ENCODE results near the gene ART3.
A peak's percentile ranks its signal among the peaks of the same experiment; 100 is the strongest.

Gene ART3

GRCh38 chr4:76072760-76073159 lies 1.7 kb upstream of the ART3 start:
- DNase-seq, result no peak

DNA sequence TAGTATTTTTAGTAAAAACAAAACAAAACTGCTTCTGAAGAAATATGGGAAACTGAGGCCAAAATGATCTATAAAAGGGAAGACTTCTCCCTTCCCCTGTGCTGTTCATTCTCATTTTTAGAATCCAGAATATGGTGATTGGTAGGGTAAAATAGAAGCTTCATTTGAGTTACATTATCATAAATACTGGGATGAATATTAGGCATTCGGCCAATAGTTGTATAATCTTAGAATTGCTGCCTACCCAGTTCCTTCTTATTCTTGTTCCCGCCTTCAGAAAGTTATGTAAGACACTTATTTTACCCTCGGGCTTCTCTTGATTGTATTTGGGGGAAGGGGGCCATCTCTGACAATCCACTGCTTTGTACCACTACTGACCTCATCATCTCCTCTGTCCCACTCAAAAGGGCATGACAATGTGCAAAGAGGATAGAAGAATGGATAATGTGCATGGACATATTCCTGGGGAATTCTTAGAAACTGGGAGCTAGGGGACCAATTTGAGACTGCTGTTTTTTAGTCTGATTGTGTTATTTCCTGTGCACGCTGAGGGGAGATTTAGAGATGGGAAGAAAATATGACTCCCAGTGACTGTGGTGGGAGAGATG lies 588 bp downstream of the ART3 start:
- DNase-seq, result no peak

GRCh38 chr4:76078033-76078613 lies 3.6 kb downstream of the ART3 start:
- no peak for DNase-seq

DNA sequence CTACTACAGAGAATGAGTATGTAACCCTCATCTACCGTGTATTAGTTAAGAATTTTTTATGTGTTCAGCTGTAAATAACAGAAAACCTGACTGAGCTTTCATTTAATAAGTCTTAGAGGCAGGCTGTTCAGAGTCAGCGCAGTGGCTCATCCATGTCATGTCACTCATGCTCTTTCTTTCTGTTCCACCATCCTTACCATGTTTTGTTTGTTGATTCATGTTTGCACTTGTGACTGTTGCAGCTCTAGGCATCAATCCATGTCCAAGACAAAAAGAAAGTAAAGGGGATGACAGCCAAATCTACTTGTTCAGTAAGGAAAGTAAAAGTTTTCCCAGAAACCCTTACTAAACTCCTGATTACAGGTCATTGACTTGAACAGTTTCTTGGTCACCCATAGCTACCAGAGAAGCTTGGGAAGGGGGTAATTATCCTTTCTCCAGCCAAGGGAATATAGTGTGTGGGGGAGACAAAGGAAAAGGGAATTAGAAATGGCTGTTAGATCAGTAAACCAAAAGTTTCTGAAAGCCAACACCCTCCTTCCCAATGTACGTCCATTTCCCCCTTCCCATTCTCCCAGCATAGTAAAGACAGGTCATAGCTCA lies 9.0 kb downstream of the ART3 start:
- no peak for DNase-seq

DNA sequence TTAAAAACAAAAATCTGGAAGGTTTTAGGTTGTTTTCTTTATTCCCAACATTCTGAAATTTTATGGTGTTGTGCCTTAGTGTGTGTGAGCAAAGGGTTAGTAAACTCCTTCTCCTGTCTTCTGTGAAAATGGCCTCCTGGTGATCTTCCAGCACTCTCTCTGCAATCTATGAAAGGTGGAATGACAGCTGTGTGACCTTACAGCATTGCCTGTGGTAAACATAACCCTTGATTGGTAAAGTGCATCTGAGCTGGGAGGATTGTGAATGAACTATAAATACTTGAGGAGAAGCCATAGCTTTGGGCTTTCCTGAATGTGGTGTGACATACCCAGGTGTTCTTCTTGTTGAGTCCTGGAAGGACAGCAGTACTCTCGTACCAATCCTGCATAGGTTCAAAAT lies 10.0 kb downstream of the ART3 start:
- DNase-seq, result no peak

DNA sequence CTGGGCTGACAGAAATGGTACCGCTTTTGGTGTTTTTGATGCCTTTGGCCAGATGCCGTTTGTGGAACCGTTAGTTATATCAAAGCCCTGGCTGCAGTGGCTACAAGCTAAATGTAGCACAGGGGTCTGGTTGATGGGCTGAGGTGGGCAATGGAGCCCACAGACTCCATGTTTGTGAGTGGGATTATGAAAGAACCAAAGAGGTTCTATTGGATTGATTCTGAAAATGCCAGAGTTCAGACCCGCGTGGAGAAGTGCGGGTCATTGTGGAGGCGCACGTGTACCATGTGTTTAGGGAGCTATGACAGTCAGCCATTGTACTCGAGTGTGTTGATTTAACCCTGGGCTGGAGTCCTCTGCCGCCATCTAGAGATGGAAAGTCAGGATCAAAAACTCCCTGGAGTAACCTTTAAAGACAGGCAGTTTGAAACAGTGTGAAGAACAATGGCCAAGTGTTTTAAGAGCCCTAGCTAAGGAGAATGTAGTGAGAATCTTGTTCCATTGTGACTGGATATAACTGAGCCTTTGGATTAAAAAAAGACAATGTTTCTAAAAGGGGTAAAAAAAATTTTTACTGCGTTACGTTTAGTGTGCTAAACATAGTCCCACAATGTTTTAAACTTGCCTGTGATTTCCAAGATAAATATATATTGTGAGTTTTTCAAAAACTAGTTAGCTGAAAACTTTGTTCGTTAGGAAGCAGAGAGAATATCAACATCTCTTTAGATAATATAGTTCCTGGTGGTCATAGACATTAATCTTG lies 12.7 kb downstream of the ART3 start:
- peak in 1 of 2 donors; percentile 3 for DNase-seq

GRCh38 chr4:76088719-76089118 lies 14.2 kb downstream of the ART3 start:
- no peak for DNase-seq

DNA sequence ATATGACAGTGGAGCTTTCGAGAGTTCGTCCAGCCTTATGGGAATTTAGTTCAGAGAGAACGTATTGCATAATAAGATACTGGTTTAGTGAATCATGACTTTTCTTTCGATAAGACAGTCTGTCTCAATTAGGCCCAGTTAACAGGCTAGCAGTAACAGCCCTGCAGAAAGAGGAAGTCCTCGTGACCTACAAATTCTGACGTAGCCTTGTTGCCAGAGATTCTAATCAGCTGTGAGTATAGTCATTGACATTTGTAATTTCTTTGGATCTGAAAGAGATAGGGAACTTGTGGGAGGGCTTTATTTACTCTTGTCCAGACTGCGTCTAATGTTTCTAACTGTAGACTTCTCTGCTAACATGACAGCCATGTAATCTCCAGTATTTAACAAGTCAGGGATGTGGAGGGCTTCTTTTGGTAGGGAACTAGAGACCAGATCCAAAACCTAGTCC lies 15.8 kb downstream of the ART3 start:
- DNase-seq, result peak; percentile 41 to 72

- DNase-seq, result no peak
These were observed 16.5 kb downstream of the ART3 start for GRCh38 chr4:76091052-76091451.

- DNase-seq, result no peak
These were observed 21.1 kb downstream of the ART3 start for GRCh38 chr4:76095568-76095967.

DNA sequence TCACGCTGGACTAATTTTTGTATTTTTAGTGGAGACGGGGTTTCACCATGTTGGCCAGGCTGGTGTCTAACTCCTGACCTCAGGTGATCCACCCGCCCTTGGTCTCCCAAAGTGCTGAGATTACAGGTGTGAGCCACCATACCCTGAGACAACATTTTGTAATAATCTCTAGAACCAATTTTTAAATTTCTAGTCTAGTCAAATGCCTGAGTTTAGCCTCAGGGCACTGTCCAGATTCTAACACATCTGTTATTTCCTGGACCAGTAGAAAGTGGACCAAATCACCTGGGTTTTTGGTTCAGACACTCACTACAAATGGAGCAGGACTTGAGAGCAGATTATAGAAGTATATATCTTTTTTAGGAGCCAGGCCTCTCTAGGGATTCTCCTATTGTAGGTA lies 21.6 kb downstream of the ART3 start:
- no peak for DNase-seq

DNA sequence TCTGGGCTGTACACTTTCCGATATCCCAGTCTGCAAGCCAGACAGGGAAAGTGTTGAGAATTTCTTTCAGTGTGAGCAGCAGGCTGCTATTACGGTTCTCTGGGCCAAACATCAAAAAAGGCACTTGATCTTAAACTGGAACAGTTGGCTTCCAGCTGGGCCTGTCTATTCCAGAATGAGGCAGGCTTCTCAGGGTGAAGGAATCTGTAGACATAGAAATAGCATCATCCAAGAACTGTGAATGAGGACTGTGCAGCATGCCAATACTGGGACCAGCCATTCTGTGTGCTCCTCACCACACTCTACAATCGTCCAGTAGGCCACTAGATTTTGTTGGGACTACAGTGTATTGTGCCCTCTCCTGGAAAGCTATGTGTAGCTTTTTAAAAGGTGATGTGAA lies 31.1 kb downstream of the ART3 start:
- DNase-seq, result no peak

DNA sequence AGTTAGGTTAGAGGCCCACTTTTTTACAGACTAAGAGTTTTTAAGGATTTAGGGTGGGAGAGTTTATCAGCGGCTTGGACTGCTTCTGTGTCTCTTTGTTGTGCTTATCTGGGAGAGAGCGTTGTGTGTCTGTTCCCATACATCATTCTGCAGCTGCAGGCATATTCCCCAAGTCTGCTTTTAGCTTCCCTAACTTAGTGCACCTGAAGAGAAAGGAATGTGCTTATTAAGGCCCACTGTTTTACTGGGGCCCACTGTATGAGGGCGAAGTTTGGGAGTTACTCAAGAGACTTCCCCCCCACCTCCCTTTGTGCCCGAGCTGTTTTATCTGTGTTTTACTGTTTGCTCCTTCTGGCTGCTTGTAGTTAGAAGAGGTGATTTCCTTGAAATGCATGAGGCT lies 31.9 kb downstream of the ART3 start:
- no peak for DNase-seq

DNA sequence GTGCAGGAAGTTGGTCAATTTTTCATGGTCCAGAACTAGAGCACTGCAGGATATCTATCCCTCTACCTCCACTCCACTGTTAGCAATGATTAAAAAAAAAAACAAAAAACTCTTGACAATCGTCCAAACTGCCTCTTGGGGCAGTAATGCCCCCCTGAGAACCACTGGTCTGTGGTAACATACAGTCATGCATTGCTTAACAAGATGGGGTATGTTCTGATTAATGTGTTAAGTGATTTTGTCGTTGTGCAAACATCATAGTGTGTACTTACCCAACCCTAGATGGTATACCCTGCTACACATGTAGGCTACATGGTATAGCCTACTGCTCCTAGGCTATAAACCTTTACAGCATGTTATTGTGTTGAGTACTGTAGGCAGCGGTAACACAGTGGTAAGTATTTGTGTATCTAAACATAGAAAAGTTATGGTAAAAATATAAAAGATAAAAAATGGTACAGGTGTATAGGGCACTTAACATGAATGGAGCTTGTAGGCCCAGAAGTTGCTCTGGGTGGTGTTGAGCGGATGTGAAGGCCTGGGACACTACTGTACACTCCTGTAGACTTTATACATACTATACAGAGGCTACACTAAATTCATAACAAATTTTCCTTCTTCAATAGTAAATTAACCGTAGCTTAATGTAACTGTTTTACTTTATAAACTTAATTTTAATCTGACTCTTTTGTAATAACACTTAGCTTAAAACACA lies 34.1 kb downstream of the ART3 start:
- DNase-seq, result no peak

GRCh38 chr4:76116821-76117220 lies 42.3 kb downstream of the ART3 start:
- DNase-seq, result no peak

DNA sequence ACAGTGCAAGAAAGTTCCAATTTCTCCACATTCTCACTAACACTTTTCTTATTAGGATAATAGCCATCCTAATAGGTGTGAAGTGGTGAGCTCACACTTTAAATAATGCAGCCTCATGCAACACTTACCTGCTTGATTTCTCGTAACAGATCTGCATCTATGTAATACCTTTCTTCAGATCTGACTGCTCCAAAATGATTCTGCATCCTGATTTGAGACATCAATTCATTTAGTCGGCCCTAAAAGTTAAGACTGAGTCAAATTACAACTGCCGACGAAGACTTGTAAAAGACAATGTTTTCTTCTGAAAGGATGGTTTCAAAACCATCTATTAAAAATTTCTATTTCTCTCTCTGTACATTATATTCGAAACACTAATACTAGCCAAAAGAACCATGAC lies 43.0 kb downstream of the ART3 start:
- no peak for DNase-seq

DNA sequence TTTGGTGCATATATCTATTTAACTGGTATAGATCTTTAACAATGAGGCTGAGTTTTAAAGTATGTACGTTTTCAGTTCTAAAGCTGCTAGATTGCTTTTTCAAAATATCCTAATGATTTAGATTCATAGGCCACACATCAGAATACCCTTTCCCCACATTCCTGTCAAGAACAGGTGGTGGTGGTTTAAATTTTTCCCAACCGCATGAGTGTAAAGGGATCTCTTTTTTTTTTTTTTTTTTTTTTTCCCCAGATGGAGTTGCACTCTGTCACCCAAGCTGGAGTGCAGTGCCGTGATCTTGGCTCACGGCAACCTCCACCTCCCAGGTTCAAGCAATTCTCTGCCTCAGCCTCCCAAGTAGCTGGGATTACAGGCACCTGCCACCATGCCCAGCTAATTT lies 45.7 kb downstream of the ART3 start:
- no peak for DNase-seq

GRCh38 chr4:76125816-76126215 lies 51.3 kb downstream of the ART3 start:
- DNase-seq, result no peak

DNA sequence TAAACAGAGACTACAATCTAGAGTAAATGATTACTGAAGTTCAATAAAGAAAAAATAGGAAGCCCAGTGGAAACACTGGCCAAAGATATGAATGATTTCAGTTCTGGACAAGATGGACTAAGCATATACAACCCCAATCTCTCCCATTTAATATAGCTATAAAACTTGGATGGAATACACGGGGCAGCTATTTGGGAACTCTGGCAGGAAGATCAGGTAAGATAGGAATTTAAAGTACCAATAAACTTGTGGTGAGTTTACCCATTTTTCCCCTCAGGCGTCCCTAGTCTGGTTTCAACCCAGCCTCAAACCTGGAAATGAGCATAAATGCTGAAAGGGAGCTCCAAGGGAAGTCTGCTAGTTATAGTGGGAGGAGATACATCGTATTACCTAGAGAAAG lies 53.2 kb downstream of the ART3 start:
- DNase-seq, result no peak

DNA sequence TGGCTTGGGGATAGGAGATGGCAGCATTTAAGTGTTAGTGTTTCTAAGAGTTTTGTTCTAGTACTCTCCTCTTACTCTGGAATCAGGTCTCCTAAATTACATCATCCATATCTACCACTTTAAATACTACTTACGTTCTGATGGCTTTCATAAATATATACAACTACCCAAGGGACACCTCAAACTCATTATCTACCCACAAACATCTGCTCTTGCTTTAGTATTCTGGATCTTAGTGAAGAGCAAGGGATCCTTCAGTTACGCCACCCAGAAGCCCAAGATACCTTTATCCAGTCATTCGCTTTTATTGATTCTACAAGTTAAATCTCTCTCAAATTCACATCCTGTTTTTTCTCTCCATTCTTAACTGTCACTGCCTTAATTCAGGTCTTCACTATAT lies 66.7 kb downstream of the ART3 start:
- no peak for DNase-seq

DNA sequence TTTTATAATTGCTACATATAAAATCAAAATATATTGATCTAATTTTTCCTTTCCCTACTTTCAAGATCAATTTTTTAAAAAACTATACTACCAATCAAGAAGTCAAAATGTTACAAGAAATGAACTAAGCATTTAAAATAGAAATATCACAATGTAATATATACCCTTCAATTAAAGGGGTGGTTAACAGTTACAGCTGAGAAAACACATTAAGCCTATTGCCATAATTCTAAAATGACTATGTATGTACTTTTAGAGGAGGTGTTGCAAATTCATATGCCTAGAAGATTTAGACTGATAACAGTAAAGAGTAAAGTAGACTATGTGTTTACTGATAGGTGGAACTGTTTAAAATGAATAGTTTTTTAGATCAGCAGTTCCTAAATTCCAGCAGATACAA lies 70.0 kb downstream of the ART3 start:
- no peak for DNase-seq

DNA sequence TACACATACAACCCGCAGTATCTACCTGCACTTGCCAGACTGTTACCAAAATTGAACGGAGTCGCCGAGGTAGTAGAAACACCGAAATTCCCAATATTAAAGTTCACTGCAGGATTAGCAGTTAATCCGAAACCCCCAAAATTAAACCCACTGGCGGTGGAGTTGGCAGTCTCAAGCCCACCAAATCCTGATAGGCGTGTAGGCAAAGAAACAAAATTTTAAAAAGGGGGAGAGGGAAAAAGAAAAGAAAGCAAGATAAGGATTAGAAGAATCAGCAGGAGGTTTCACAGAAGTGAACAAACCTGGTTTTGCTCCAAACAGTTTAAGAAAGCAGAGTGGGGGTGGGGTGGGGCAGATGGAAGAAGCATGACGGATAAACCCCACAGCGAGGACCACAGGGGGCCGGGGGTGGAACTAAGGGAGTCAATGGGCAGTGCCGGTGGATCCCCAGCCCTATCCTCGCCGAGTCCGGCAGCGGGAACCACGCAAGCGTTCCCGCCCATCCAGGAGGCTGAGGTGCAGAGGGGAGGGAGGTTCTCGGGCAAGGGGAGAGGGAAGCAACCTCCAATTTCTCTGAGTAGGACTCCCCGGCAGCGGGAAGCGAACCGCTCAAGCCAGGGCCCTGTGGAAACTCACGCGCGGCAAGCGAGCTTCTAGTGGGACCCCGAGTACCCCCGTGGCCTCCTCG lies 73.1 kb downstream of the ART3 start:
- DNase-seq, result peak; percentile 21 to 51
